A204.1 (cell line): Measurements from ENCODE around the gene UMODL1.

ENCODE experiments used
- FAIRE-seq: peaks from 2 replicates; lab custom pipeline; 2012; peaks lifted over from hg19 to GRCh38; lab: Jason Lieb, UNC

UMODL1 gene

DNA sequence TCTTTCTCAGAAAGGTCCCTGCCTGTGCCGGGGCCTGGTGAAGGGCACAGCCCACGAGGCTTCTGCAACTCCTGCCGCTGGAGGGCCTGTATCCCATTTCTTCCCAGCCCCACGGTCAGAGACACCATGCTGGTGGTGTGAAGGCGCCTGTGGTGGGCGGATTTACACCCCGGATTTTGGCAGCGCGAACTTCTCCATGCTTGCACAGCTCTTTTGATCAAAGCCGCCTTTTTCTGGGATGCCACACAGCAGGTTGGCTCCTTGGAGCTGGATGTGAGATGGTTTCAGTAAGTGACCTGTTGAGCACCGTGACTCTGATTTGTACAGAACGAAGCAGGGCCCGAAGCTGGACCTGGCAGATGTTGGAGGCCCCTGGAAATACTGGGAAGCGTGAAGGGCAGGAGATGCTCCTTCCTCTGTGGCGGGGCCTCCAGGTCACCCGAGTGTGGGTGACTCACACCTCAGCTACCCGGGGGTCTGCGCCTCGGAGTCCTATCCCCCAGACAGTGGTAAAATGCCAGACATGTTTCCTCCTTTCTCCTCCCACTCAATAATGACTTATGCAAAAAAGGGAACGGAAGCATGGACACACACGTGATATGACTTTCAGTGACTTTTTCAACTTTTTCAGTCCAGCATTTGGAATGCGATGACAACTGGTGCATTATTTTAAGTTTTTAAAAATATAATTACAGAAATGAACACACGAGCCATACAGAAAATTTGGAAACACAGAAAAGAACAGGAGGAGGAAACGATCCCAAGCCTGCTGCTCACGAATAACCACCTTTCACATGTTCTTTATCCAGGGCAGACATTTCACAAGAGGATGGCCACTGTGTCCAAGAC lies 9.0 kb downstream of the UMODL1 start:
- FAIRE-seq = no peak

DNA sequence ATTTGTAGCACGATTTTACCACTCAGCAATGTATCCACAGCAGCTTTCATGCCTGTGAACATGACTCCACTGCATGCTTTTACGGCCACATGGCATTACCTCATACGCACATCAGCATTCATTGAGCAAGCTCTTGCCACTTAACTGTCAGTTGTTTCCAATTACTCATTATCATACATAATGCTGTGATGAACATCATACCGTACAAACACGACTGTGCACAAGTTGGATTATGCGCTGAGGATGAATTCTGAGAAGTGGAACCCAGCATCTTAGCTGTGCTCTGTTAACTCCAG lies 9.6 kb downstream of the UMODL1 start:
- FAIRE-seq = no peak

DNA sequence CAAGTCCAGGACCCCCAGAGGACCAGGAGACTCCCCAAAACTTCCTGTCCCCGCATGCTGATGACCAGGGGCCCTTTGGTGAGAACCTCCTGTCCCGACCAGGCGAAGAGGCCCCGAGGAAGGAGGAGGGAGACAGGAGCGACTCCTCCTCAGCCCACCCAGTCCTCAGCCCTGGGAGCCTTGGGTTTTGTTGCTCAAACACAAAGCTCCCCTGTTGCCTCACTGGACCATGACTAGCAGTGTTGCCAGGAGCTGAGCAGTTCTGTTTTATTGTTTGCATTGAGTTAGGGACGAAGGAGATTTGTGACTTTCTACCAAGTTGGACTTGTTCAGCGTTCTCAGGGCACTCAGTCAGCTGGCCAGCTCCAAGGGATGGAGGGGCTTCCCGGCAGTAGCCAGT lies 10.0 kb downstream of the UMODL1 start:
- FAIRE-seq = no peak

DNA sequence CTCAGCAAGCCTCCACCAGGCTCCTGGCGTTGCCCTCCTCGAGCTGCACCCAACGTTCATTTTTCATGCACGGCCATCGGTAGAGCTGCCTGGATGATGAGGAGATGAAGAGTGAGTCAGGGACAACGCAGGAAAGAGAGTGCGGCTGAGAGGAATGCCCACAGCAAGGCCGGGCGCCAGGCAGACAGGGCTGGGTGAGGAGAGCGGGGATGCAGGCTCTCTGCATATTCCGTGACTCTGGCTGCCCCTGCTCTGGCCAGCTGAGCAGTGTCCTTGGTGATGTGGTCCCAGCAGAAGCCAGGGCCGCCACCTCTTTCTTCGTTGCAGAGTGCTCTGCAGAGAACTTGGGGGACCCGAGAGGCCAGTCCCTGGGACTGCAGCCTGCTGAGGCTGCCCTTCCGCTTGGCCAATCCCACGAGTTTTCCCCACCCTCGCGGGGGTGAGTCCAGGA lies 10.8 kb downstream of the UMODL1 start:
- no peak for FAIRE-seq

DNA sequence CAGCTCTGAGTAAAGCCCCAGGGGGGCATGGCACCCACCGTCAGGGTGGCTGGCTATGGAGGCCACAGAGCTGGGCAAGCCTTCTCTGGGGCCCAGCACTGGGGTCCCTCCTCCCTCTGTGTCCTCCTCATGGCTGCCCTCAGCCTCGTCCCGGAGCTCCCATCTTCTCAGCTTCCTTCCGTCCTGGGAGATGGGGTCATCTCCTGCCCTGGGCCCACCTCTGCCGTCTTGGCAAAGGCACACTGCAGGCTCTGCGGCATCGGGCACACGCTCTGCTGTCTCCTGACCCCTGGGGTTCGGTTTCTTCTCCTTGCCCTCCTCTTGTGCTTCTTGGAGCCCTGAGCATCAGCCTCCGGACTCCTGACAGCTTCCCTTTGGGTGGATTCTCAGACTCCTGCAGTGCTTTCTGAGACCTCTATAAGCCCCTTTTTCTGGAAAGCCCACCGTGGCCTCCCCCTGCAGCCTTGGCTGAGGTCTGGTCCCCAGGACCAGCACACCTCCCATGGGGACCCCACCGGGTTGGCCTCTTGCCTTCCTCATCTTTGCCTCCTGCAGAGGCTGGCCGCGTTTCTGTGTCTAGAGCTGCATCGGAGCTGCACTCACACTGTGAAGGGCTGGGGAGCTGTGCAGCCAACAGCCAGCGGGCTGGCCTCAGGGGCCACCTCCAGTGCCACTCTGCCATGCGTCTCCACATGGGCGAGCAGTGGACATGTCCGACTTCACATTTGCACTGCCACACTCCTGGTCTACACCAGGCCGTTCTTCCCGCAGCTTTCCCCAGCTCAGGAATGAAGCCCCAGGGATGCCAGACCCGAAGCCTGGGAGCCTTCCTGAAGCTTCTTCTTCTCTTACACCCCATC lies 11.6 kb downstream of the UMODL1 start:
- FAIRE-seq = no peak

DNA sequence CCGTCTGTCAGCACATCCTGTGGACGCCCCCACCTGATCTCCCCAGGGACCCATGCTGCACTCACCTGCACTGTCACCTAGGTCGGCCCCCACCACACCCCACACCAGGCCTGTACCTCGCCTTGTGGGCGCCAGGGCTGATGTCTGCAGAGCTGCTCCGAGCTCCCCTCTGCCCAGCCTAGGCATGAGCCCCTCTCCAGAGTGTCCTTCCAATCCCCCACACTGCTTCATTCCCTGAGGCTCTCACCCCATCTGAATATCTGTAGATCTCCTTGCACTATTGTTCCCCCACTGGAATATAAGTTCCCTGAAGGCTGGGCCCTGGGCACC lies 12.2 kb downstream of the UMODL1 start:
- FAIRE-seq = no peak

DNA sequence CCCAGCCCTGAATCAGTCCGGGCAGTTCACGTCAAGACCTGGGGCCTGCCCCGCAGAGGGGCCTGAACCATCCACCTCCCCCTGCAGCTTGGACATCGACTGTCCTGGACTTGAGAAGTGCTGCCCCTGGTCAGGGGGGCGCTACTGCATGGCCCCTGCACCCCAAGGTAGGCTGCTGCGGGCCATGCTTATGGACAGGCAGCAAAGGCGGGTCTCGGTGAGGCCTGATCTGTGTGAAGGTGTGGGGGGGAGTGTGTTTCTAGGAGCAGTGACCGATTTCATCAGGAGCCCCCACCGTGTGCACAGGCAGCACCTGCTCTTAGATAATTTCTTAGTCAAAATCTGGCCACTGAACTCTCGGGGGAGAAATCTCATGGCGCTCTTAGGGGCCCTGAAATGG lies 13.0 kb downstream of the UMODL1 start:
- FAIRE-seq = no peak

DNA sequence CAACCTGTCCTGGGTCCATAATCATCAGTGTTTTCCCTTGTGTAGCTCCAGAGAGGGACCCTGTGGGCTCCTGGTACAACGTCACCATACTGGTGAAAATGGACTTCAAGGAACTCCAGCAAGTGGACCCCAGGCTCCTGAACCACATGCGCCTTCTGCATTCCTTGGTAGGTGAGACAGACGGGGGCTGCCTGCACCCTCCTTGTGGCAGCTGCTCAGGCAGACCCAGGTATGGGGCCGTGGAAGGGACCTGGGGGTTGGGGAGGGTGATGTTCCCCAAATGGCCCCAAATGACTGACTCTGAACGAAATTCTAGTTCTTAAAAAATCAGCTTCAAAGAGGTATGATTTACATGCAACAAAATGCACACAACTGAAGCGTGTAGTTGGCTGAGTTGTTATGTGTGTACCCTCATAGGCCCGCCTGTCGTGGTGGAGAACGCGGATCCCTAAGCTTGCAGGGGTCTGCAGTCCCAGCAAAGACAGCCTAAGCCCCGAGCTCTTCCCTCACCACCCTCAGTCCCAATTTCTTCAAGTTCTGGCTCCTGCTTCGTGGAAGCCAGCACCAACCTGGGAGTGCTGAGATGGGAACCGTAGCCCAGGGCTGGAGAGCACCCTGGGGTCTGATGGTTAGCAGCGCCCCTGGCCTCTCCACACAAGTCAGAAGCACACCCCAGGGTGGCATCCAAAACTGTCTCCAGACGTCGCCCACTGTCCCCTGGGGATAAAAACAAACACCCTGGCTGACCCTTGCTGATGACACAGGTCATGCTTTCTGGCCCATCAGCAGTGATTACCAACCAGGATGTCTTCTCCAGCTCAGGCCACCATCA lies 14.3 kb downstream of the UMODL1 start:
- no peak for FAIRE-seq

DNA sequence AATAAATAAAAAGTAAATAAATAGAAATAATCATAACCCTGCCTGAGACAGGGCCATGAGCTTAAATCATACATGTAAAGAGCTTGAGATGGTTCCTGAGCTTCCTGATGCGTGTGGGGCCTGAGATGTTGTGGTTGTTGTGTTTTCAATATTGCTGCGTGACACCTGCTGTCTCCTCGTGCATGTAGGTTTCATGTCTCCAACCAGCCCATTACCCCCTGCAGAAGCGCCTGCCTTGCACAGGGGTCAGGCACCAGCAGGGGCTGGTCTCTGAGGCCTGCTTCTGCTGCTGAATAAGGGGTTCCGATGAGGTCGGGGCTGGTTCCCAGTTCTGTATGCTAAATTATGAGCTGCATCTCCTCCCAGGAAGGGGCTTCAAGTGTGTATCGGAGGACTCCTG lies 15.9 kb downstream of the UMODL1 start:
- FAIRE-seq = no peak

DNA sequence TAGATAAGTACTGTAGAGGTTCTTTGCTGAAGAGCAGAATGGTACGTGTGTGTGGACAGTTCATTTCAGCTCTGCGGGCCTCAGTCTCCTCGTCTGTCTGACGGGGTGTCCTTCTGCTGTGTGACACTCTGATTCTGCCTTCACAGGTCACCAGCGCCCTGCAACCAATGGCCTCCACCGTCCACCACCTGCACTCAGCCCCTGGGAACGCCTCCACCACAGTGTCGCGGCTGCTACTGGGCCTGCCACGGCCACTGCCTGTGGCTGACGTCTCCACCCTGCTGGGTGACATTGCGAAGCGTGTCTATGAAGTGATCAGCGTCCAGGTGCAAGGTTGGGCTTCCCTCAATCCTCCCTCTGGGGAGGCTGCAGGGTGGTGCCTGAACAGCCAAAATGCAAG lies 17.0 kb downstream of the UMODL1 start:
- no peak for FAIRE-seq

DNA sequence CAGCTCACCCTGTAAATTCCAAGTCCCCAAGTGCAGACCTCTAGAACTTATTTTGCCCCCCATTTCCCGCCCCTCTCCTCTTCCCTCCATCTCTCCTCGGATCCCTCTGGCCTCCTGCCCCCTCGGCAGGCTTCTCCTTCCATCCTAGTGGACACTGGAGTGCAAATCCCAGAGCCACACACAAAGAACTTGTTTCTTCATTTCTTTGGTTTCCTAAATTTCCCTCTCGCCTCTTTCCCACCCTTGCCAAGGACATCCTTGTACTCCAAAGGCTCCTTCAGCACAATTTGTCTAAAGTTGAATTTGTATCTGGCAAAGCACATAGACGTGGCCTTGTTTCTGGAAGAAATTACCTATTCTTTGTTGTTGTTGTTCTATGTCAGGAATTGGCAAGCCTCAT lies 17.5 kb downstream of the UMODL1 start:
- no peak for FAIRE-seq

DNA sequence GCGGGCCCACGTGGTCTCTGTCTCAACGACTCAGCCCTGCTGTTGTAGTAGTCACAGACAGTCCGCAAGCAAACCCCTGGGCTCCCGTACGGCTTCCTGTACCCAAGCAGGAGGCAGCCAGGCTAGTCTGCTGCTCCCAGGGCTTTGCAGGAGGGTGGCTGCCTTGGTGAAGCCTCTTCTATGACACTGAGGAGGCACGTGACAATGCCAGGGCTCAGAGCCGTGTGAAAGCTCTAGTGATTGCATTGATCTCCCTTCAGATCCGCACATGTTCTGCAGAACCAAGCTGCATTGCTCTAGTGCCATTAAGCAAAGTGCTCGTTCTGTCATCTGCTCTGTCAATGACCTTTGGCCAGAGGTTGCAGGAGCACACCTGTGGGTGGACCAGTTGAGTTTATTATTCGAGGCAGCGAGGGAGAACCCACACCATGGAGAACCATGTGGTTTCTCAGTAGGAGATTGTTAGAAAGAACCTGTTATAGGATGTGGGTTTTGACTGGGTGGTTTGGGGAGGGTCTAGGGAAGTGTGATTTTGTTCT lies 18.0 kb downstream of the UMODL1 start:
- FAIRE-seq = no peak

DNA sequence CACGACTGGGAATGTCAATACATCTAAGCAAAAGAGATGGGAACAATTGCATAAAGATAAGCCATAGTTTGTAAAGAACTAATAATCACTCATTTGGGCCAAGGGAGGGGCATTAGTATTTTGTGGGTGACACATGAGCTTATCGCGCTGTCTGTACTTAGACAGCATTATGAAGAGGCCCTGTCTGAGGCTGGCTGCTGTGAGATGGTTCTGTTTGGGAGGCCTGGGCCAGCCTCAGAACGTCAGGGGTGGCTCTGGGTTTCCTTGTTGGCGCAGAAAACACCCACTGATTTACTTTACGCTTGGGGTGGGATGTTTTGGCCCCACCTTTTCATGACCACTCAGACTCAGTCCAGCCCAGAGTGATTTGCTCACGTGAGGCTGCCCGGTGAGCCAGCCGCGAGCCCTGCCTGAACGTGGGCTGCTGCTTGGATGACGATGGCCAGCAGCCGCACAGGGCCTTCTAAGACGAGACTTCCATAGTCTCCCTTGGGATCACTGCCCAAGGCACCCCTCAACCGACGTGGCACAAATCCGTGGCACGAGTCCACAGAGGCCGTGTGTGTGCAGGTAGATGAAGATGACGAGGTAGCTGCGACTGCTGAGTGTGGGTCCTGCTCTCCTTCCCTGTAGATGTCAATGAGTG lies 18.7 kb downstream of the UMODL1 start:
- no peak for FAIRE-seq

DNA sequence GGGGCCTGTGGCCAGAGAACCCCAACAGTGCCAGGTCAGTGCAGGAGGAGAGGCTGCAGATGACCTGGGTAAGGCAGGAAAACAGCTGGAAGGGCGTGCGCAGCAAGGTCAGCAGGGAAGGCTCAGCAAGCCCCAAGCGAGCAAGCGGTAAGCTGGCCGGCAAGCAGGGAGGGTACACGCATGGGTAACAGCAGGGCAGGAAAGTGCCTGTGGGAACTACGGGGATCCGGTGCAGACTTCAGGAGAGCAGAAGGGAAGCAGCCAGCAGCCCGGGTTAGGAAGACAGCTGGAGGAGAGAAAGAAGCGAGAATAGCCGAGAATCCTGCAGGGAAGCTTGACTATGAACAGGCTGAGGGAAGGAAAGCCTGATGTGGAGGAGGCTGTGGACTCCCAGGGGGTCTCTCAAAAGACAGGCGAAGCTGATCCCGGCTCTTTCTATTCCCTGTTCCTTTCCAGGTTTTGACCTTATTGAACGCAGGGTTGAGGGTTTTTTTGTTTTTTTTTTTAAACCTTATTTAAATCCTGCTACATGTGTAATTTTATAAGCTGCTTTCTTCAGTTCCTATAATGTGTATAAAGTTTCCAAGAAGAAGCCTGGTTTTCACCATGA lies 20.9 kb downstream of the UMODL1 start:
- FAIRE-seq = no peak

DNA sequence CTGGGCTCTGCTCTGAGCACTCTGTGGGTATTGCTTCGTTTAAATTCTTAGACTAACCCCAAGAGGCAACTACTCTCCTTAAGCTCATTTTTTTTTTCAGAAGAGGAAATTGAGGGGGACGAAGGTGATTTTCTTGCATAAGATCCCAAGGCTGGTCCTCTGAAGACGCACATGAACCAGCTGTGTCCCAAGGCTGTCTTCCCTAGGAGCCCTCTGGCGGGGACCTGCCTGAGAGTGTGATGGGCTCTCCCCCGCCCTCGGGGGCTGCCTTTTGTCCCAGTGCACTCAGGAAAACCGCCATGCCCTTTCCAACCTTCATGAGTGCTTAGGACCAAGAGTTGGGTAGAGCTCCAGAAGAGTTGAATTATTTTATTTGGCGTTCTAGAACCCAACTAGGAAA lies 21.7 kb downstream of the UMODL1 start:
- FAIRE-seq = no peak

DNA sequence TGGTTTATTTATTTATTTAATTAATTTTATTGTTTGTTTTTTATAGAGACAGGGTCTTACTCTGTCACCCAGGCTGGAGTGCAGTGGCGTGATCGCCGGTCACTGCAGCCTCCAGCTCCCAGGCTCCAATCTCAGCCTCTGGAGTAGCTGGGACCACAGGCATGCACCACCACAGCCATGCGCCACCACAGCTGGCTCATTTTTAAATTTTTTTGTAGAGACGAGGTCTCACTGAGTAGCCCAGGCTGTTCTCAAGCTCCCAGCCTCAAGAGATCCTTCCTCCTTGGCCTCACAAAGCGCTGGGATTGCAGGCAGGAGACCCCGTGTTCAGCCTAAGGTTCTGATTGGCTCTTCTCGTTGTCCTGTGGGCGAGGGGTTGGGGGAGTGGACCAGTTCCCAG lies 22.1 kb downstream of the UMODL1 start:
- no peak for FAIRE-seq

DNA sequence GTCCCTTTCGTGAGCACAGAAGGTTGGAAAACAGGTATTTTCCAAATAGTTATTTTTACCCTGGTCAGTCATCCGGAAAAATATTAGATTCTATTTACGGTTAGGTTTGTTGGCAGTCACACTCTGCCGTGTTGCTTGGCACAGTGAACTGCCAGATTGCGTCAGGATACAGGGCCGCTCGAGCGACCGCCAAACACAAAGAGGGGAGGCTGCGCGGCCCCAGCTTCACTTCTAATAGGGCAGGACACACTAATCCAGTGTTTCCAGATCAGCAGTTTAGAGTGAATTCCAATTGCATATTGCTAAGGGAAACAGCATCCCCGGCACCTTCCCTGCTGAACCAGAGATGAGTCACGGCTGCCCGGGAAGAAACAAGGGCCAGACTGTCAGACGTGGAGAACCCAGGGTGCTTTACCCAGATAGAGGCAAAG lies 22.9 kb downstream of the UMODL1 start:
- FAIRE-seq = no peak

DNA sequence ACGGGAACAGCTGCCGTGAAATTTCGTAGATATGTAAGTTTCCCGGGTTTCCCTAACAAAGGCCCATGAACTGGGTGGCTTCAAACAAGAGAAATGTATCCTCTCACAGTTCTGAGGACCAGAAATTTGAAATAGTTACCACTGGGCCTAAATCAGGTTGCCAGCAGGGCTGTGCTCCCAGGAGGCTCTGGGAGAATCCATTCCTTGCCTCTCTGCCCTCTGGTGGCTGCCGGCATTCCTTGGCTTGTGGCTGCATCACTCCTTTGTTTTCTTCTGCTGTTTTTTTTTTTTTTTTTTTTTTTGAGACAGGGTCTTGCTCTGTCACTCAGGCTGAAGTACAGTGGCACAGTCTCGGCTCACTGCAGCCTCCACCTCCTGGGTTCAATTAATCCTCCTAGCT lies 23.7 kb downstream of the UMODL1 start:
- no peak for FAIRE-seq

DNA sequence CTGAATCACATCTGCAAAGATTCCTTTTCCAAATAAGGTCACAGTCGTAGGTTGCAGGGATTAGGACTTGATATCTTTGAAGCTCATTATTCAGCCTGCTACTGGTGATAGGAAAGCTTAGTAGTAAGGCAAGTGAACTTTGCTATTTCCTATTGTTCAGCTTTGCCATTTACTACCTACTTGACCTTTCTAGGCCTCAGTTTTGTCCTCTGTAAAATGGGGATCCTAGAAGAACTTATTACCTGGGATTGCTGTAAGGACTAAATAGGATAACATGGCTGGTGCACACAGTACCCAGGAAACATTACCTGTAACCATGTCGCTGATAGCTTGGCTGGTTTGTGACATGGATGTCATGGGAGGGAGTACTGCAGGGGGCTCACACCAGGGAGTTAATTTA lies 24.5 kb downstream of the UMODL1 start:
- no peak for FAIRE-seq

DNA sequence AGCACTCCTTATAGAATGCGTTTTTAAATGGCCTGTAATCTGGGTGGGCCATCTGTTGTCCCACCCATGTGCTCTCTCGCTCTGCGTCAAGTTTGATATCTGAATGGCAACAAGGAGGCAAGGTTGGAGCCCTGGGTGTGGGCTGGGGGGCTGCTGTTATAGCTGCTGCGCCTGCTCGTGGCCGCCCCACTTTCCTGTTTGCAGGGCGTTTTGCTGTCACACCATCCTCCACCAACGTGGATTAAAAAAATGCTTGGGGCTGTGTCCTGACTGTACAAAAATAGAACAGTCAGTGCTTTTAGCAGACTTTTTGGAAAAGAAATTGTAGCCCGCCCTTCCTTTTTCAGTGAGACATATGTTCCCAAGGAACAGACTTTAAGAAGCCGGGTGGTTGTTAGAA lies 25.4 kb downstream of the UMODL1 start:
- no peak for FAIRE-seq

DNA sequence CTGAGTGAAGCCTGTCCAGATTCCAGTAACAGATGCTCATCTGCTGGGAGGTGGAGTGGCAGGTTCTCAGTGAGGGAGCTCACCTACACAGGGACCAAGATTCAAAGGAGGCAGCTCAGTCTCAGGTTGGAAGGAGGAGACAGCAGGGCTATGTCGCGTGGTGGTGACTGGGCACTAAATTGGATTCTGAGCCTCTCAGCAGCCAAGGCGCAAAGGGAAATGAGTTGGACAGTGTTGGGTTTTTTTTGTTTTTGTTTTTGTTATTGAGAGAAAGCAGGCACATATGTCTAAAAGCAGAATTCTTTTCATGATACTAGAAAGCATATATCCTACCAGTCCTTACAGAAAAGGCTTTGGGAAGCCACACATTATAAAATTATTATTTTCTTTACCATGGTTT lies 26.2 kb downstream of the UMODL1 start:
- FAIRE-seq = no peak
